SK-N-SH (cell line): ENCODE data around the gene TRIM71. TPM values are rescaled to one million over a fixed set of nuclear protein-coding genes. Genes with fewer than 3 reads are reported as not detected.

ENCODE experiments used
- CTCF ChIA-PET: fragments of 300-600, 350-600 bp; formaldehyde crosslinking; extraction: SDS; loops from one replicate; lab custom pipeline; 2021; lab: Yijun Ruan, JAX
- POLR2A ChIA-PET: fragments of 350-600 bp; sonication (Branson Sonifier 250); formaldehyde crosslinking; extraction: SDS; loops from one replicate; lab custom pipeline; 2020; ENCODE audit warnings: antibody characterized with exemption, inconsistent platforms; lab: Yijun Ruan, JAX
- DNase-seq: peaks from one replicate; pipeline ENCODE4 v3.0.0; 2012
- H2AFZ ChIP-seq: fragments of 200-600 bp; sonication (generic); 2 replicates; pipeline ENCODE4 v1.8.1; 2016; ENCODE audit warnings: antibody characterized with exemption, mild to moderate bottlenecking, low read depth
- H3F3A ChIP-seq: fragments of 200-600 bp; sonication (generic); replicated peaks from 2 replicates; pipeline ENCODE3; 2016; ENCODE audit warnings: antibody characterized with exemption, mild to moderate bottlenecking; ENCODE audit not compliant: insufficient read depth
- H3K27ac ChIP-seq, 2 experiments: fragments of 200-500 bp in 1 of 2; fragments of 200-600 bp in 1 of 2; sonication (Bioruptor generic) in 1 of 2; sonication (generic), shearing (Covaris generic) in 1 of 2; 2 replicates each; pipeline versions ENCODE4 v1.5.1 to v1.6.1; 2014 to 2016; ENCODE audit warnings: low read depth in 2 of 2, inconsistent platforms in 1 of 2, low read length in 1 of 2, mild to moderate bottlenecking in 1 of 2, mixed read lengths in 1 of 2
- H3K27me3 ChIP-seq: fragments of 200-600 bp; sonication (generic), shearing (Covaris generic); 2 replicates; pipeline ENCODE4 v1.6.1; 2016; ENCODE audit warnings: mixed run types; ENCODE audit not compliant: insufficient read depth
- H3K36me3 ChIP-seq, 2 experiments: fragments of 200-500 bp in 1 of 2; fragments of 200-600 bp in 1 of 2; sonication (Bioruptor generic) in 1 of 2; sonication (generic) in 1 of 2; replicated peaks in 1 of 2; 2 replicates each; pipeline versions ENCODE3 to v1.5.1; 2014 to 2016; ENCODE audit warnings: low read length in 1 of 2, mild to moderate bottlenecking in 1 of 2; ENCODE audit not compliant: insufficient read depth in 2 of 2, control insufficient read depth in 1 of 2
- H3K4me1 ChIP-seq, 2 experiments: fragments of 200-500 bp in 1 of 2; fragments of 200-600 bp in 1 of 2; sonication (Bioruptor generic) in 1 of 2; sonication (generic), shearing (Covaris generic) in 1 of 2; 2 replicates each; pipeline versions ENCODE4 v1.5.1 to v1.6.1; 2014 to 2016; ENCODE audit warnings: low read depth in 1 of 2, low read length in 1 of 2, mixed run types in 1 of 2; ENCODE audit not compliant: insufficient read depth in 2 of 2, control insufficient read depth in 1 of 2
- H3K4me2 ChIP-seq: fragments of 200-600 bp; sonication (generic), shearing (Covaris generic); 2 replicates; pipeline ENCODE4 v1.6.1; 2017; ENCODE audit warnings: mixed run types
- H3K4me3 ChIP-seq, 2 experiments: fragments of 200-500 bp in 1 of 2; fragments of 200-600 bp in 1 of 2; sonication (Bioruptor generic) in 1 of 2; sonication (generic), shearing (Covaris generic) in 1 of 2; 2 replicates each; pipeline versions ENCODE4 v1.5.1 to v1.8.1; 2014 to 2016; ENCODE audit warnings: low read depth in 2 of 2, inconsistent platforms in 1 of 2, low read length in 1 of 2, mild to moderate bottlenecking in 1 of 2, mixed read lengths in 1 of 2, moderate library complexity in 1 of 2
- H3K79me2 ChIP-seq: fragments of 200-600 bp; sonication (generic); 2 replicates; pipeline ENCODE4 v1.8.1; 2017; ENCODE audit warnings: mild to moderate bottlenecking; ENCODE audit not compliant: insufficient read depth
- H3K9ac ChIP-seq: fragments of 200-600 bp; sonication (generic); 2 replicates; pipeline ENCODE4 v1.6.1; 2017; ENCODE audit warnings: mixed run types
- H3K9me2 ChIP-seq: fragments of 200-600 bp; sonication (generic); 2 replicates; pipeline ENCODE4 v1.6.1; 2017; ENCODE audit warnings: mixed run types
- H3K9me3 ChIP-seq: fragments of 200-600 bp; sonication (generic); 2 replicates; pipeline ENCODE4 v1.6.1; 2017; ENCODE audit warnings: mixed run types, mild to moderate bottlenecking, moderate library complexity
- H4K20me1 ChIP-seq: fragments of 200-600 bp; sonication (generic); 2 replicates; pipeline ENCODE4 v1.6.1; 2017; ENCODE audit warnings: mild to moderate bottlenecking, mixed run types; ENCODE audit not compliant: insufficient read depth
- EP300 ChIP-seq, 2 experiments: IDR thresholded peaks; 2 replicates each; pipeline versions ENCODE4 v1.4.0 to v1.6.1; 2012; ENCODE audit warnings: borderline replicate concordance in 1 of 2, low read depth in 1 of 2, low read length in 1 of 2
- EZH2phosphoT487 ChIP-seq: fragments of 200-600 bp; sonication (generic); IDR thresholded peaks from 2 replicates; pipeline ENCODE4 v1.6.1; 2017; ENCODE audit warnings: low read depth, mixed run types, mild to moderate bottlenecking, antibody characterized with exemption, moderate library complexity, borderline replicate concordance
- FOXM1 ChIP-seq: IDR thresholded peaks from 2 replicates; pipeline ENCODE4 v1.4.0; 2012; ENCODE audit warnings: low read depth, mild to moderate bottlenecking
- NFIC ChIP-seq: IDR thresholded peaks from 2 replicates; pipeline ENCODE4 v1.4.0; 2012; ENCODE audit warnings: borderline replicate concordance
- NRF1 ChIP-seq: IDR thresholded peaks from 2 replicates; pipeline ENCODE4 v1.6.1; 2012; ENCODE audit warnings: low read depth, mild to moderate bottlenecking, low read length
- PBX3 ChIP-seq: IDR thresholded peaks from 2 replicates; pipeline ENCODE4; 2012
- POLR2AphosphoS5 ChIP-seq: IDR thresholded peaks from 2 replicates; pipeline ENCODE4 v1.6.1; 2012; ENCODE audit warnings: low read depth, low read length
- REST ChIP-seq: IDR thresholded peaks from 2 replicates; pipeline ENCODE4 v1.6.1; 2012; ENCODE audit warnings: mild to moderate bottlenecking, low read depth, low read length, moderate library complexity
- RFX5 ChIP-seq: IDR thresholded peaks from 2 replicates; pipeline ENCODE4 v1.6.1; 2012; ENCODE audit warnings: mild to moderate bottlenecking, improper control_type of control experiment, low read length
- TAF1 ChIP-seq: IDR thresholded peaks from 2 replicates; pipeline ENCODE4 v1.6.1; 2012; ENCODE audit warnings: low read depth, mild to moderate bottlenecking, low read length, moderate library complexity, borderline replicate concordance
- TCF12 ChIP-seq: IDR thresholded peaks from 2 replicates; pipeline ENCODE4 v1.4.0; 2012
- TEAD4 ChIP-seq: IDR thresholded peaks from 2 replicates; pipeline ENCODE4 v1.4.0; 2012; ENCODE audit warnings: mild to moderate bottlenecking, borderline replicate concordance; ENCODE audit not compliant: insufficient read depth
- WGBS: methylation state at CpG from one replicate; pipeline ENCODE4 v1.1.6; 2017; ENCODE audit warnings: low lambda C conversion rate; 5-methylcytosine and 5-hydroxymethylcytosine counted together
- polyA plus RNA-seq, 3 experiments: library from polyadenylated mRNA; depleted of rRNA; stranded (reverse); fragments of >200 nt; gene quantifications; 2 replicates each; pipeline ENCODE4 v1.2.3, GENCODE V29; 2012
- TF ChIP-seq, protein P1 (sequence below): fragments of 200-600 bp; sonication (generic); IDR thresholded peaks from 2 replicates; pipeline ENCODE4 v1.6.1; 2017; ENCODE audit warnings: antibody characterized with exemption, mild to moderate bottlenecking, moderate library complexity
- TF ChIP-seq, protein P2 (sequence below): fragments of 150-350 bp; IDR thresholded peaks from 2 replicates; pipeline ENCODE4 v1.6.1; 2016; ENCODE audit warnings: mild to moderate bottlenecking, low read depth, low read length

Gene TRIM71
- polyA plus RNA-seq, 1 of the 3 experiments (the other 2 are of a cell fraction), result not detected

- TF ChIP-seq, protein P1, sequence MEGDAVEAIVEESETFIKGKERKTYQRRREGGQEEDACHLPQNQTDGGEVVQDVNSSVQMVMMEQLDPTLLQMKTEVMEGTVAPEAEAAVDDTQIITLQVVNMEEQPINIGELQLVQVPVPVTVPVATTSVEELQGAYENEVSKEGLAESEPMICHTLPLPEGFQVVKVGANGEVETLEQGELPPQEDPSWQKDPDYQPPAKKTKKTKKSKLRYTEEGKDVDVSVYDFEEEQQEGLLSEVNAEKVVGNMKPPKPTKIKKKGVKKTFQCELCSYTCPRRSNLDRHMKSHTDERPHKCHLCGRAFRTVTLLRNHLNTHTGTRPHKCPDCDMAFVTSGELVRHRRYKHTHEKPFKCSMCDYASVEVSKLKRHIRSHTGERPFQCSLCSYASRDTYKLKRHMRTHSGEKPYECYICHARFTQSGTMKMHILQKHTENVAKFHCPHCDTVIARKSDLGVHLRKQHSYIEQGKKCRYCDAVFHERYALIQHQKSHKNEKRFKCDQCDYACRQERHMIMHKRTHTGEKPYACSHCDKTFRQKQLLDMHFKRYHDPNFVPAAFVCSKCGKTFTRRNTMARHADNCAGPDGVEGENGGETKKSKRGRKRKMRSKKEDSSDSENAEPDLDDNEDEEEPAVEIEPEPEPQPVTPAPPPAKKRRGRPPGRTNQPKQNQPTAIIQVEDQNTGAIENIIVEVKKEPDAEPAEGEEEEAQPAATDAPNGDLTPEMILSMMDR, result no peak
- peak; percentile 46 for TF ChIP-seq PBX3
- TF ChIP-seq, all 33 proteins: peak for 3
Observed at GRCh38 chr3:32872487-32873382, 54.9 kb downstream of the TRIM71 start (continued).

GRCh38 chr3:32873531-32874130 lies 55.8 kb downstream of the TRIM71 start:
- no peak overlapping the region for H2AFZ ChIP-seq
- no peak for TF ChIP-seq EZH2phosphoT487
- no peak for TF ChIP-seq TEAD4

DNA sequence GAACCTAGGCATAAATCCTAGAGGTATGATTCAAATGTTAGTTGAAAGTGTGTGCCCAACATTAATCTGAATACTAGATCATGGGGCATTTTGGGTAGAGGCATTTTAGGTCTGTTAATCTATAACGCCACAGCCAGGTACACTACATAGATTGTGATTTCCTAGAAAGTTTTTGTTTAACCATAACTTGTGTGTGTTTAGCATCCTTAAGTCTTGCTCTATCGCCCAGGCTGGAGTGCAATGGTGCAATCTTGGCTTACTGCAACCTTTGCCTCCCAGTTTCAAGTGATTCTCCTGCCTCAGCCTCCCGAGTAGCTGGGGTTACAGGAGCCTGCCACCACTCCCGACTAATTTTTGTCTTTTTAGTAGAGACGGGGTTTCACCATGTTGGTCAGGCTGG lies 59.1 kb downstream of the TRIM71 start:
- H3K9me3 ChIP-seq, result no peaks in the 10 kb centered on the region
- no peaks in the 10 kb centered on the region for H4K20me1 ChIP-seq
- H2AFZ ChIP-seq, result no peak overlapping the region
- no peak overlapping the region for H3K4me3 ChIP-seq
- ChIA-PET CTCF (no interaction called here), POLR2A (no interaction called here)
- H3K27me3 ChIP-seq, result no peaks in the 10 kb centered on the region
- H3K27ac ChIP-seq, result no peak overlapping the region
- no peaks in the 10 kb centered on the region for H3K9me2 ChIP-seq
- no peaks in the 10 kb centered on the region for H3K4me1 ChIP-seq
- H3K4me2 ChIP-seq, result no peak overlapping the region
- no peaks in the 10 kb centered on the region for H3K36me3 ChIP-seq
- no peak overlapping the region for H3K9ac ChIP-seq
- H3K79me2 ChIP-seq, result no peaks in the 10 kb centered on the region
- no peaks in the 10 kb centered on the region for H3F3A ChIP-seq
- 83% methylated on average over 5 of the region's 5 CpGs for WGBS
- DNase-seq, result no peak
- TF ChIP-seq RFX5 (no peak), NFIC (no peak), EZH2phosphoT487 (no peak), NRF1 (no peak), TAF1 (no peak), FOXM1 (no peak), TCF12 (no peak), REST (no peak), POLR2AphosphoS5 (no peak), EP300 (IDR thresholded peaks at IDR 0.05; ENCODE audit: borderline replicate concordance in 1 of 2, low read depth in 1 of 2, low read length in 1 of 2) (no peak)
- TF ChIP-seq, protein P2, sequence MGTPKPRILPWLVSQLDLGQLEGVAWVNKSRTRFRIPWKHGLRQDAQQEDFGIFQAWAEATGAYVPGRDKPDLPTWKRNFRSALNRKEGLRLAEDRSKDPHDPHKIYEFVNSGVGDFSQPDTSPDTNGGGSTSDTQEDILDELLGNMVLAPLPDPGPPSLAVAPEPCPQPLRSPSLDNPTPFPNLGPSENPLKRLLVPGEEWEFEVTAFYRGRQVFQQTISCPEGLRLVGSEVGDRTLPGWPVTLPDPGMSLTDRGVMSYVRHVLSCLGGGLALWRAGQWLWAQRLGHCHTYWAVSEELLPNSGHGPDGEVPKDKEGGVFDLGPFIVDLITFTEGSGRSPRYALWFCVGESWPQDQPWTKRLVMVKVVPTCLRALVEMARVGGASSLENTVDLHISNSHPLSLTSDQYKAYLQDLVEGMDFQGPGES, result no peak

More at GRCh38 chr3:32873531-32874130, 55.8 kb downstream of the TRIM71 start:
- no peaks in the 10 kb centered on the region for H3K27me3 ChIP-seq
- no peak overlapping the region for H3K9ac ChIP-seq
- H3K4me3 ChIP-seq, result no peak overlapping the region
- no peaks in the 10 kb centered on the region for H3K79me2 ChIP-seq
- H3K9me3 ChIP-seq, result no peaks in the 10 kb centered on the region
- no peak overlapping the region for H3K27ac ChIP-seq
- no peaks in the 10 kb centered on the region for H3K4me1 ChIP-seq
- H3F3A ChIP-seq, result no peaks in the 10 kb centered on the region
- no peaks in the 10 kb centered on the region for H3K36me3 ChIP-seq
- H4K20me1 ChIP-seq, result no peaks in the 10 kb centered on the region
- POLR2A ChIA-PET, result no interaction called here
- CTCF ChIA-PET, result no interaction called here
- WGBS, result 77% methylated on average over 7 of the region's 12 CpGs
- DNase-seq, result no peak
- H3K9me2 ChIP-seq, result no peaks in the 10 kb centered on the region
- H3K4me2 ChIP-seq, result no peak overlapping the region
